Activated CD4-positive, alpha-beta T cell treated with anti-CD3 and anti-CD28 coated beads, Interleukin-2, amount 50 U/mL, for 48 hours (primary cell): Measurements from ENCODE around the gene SEC16B.
"Not testable (repeated sequence)": the region's sequence is repeated elsewhere in the genome, so short reads cannot be mapped to it uniquely, and the experiment has no call there.

ENCODE experiments used
- DNase-seq, 2 experiments: peaks; one replicate each; pipeline ENCODE4 v3.0.0-alpha.2; 2020

SEC16B gene

GRCh38 chr1:177969825-177970371 is at the start of gene SEC16B:
TSS of gene SEC16B (minus strand) at chr1:177970058. CDS start at chr1:177967981, 2,077 bp downstream.
- DNase-seq: no peak

DNA sequence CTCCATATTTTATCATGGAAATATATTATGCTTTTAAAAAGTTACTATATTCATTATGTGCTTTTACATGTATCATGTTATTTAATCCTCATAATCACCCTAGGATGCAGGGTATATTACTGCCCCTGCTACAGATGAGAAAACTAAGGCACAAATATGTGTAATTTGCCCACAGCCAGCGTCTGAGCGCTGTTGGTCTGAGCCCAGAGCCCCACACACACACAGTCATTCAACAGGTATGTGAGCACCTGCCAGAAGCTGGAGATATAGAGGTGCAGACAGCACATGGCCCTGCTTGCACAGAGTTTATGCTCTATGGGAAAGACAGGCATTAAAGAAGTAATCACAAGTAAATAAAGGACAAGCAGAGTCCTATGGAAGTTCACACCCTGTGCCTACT is 49.8 kb upstream of the SEC16B start:
- DNase-seq: no peak

- DNase-seq: no peak
Observed at GRCh38 chr1:178019208-178019607, 49.4 kb upstream of the SEC16B start.

DNA sequence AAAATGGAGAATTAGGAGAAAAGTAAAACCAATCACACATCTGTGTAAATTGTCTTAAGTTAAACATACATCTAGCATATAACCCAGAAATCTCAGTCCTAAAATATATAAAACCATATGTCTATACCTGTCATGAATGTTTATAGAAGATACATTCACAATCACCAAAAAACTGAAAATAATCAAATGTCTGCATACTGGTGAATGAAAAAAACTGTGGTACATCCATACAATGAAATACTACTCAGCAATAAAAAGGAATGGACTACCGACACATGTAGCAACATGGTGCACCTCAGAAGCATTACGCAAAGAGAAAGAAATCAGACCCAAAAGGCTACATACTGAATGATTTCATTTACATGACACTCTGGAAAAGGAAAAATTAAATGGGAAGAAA is 47.7 kb upstream of the SEC16B start:
- no peak for DNase-seq

GRCh38 chr1:178011864-178012503 is 42.1 kb upstream of the SEC16B start:
- DNase-seq: no peak

DNA sequence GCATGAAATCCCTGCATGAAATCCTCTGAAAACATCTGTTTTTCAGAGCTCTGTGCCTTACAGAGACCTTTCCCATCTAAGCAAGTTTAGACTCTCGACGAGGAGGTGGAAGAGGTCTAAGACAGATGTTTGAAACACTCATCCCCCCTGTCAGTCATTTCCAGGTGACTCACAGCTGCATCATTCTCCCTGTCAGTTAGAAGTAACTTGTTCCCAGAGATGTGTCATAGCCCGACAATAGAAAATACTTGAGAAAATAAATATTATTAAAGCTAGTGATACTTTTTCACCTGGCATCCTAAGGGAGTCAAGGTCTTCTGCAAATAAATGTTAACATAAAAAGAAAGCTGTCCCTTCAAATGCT is 41.6 kb upstream of the SEC16B start:
- no peak for DNase-seq

DNA sequence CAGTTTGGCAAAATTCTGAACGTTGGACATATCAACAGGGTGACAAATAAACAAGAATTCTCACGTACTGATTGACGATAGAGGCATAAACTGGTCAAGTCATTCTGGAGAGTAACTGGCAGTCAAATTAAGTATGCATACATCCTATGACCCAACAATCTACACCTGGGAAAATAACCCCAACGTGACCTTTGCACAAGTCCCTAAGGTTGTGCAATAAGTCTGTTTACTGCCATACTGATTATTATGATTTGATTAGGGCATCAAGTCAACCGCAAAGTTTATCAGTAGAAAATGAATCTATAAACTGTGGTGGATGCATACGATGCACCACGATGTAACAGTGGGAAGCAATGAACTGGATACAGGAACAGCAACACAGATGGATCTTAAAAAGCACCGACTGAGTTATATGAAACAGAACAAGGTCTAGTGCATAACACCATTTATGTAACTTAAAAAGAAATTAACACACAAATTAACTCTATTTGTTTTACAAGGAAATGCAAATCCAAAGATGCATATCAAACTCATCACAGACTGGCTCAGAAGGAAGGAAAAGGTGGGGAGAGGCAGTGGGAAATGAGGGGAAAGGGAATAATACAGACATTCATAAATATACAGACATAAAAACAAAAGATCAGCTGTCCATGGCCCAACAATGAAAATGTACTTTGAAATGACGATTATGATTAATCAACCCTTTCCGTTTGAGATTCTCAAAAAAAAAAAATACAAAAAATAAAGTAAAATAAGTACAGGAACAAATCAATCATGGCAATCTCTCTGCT is 41.0 kb upstream of the SEC16B start:
- no peak for DNase-seq

DNA sequence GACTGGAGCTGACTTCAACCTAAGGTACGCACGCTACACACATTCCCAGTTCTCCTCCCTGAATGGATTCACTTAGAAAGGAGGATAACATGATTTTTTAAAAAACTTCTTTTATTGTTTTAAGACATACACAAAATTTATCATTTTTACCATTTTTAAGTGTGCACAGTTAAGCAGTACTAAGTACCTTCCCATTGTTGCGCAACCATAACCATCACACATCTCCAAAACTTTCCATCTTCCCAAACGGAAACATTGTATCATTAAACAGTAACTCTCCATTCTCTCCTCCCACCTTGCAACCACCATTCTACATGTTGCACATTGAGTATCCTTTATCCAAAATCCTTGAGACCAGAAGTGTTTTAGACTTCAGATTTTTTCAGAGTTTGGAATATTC is 36.2 kb upstream of the SEC16B start:
- DNase-seq: no peak

GRCh38 chr1:178005450-178005849 is 35.6 kb upstream of the SEC16B start:
- no peak for DNase-seq

GRCh38 chr1:178004926-178005391 is 35.1 kb upstream of the SEC16B start:
- no peak for DNase-seq

- no peak for DNase-seq
Observed at GRCh38 chr1:177998696-177999631, 29.1 kb upstream of the SEC16B start.

DNA sequence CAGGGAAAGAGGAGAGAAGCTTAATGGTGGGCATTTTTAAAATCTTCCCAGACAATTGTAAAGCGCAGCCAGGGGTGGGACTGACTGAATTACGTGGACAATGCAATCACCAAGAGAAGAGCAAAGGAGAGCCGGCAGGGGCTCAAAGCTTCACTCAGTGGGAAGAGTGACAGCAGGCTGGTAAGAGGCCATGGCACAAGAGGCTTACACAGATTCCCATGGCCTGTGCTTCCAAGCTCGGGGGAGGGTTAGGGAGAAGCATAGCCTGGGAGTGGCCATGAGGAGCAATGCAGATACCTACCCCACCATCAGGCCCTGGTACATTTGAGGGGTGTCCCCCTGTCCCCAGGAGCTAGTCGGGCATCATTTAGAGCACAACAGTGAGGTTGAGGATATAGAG is 27.1 kb upstream of the SEC16B start:
- no peak for DNase-seq

- no peak for DNase-seq
Observed at GRCh38 chr1:177995369-177995768, 25.5 kb upstream of the SEC16B start.

DNA sequence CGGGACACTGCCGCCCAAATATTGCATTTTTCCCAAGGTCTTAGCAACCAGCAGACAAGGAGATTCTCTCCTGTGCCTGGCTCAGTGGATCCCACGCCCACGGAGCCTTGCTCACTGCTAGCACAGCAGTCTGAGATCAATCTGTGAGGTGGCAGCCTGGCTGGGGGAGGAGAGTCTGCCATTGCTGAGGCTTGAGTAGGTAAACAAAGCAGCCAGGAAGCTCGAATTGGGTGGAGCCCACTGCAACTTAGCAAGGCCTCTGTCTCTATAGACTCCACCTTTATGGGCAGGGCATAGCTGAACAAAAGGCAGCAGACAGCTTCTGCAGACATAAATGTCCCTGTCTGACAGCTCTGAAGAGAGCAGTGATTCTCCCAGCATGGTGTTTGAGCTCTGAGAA is 16.4 kb upstream of the SEC16B start:
- DNase-seq: not testable (repeated sequence)

DNA sequence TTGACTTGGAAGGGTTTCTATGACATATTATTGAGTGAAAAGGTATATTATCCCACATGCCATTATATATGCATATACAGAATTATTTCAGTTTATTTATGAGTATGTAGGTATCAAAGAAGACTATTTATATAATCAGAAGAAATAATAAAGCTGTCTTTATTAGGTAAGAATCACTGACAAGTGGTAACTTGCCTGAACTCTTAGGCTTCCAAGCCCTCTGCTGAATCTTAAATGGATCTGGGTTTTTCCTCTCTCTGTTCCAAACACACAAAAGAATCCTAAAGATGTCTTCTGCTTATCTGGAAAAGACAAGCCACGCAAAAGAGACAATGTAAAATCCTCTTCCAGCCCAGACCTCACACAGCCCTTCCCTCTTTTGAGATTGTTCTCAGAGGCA is 14.9 kb upstream of the SEC16B start:
- no peak for DNase-seq

- no peak for DNase-seq
Observed at GRCh38 chr1:177984136-177984525, 14.3 kb upstream of the SEC16B start.

DNA sequence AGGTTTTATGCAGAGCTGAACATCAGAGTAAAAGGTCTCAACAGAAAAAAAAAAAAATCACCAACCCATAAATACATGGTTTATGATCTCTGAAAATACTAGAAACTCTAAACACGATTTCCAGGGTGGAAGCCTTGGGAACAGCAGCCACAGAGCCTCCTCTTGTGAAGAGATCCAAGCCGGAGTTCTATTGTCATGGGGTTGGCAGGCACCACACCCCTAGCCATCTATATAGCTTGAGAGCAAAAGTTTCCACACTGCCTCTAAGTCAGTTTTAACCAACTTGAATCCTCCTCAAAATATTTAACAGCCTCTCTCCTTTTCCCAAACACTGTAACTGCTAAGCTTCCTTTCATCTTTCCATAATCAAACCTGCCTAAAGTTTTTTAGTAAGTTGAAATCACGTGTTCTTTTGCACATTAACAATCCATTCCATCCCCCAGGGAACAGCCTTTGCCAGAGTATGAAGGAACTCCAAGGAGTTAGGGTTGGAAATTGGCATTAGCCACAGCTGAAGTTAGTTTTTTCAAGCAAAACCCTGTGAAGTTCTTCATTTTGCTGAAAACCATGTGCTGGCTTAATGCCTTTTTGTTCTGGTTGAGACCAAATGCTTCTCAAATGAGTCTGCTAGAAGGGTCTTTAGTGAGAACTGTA is 13.8 kb upstream of the SEC16B start:
- no peak for DNase-seq

DNA sequence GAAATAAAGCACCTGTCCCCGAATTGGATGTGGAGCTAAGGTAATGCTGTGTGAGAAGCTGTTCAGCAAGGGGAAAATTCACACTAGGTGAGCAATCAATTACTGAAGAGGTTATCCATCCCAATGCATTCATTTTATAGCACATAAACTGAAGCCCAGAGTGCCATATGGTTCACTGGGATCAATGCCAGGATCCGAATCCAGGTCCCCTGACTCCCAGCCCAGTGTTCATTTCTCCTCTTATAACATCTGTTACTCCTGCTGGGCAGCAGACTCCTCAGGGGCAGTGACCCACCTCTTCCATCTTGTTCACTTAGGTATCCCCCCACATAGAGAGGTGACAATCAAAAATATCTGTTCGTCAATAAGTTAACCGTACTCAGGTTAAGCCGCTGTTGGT is 13.2 kb upstream of the SEC16B start:
- DNase-seq: no peak

DNA sequence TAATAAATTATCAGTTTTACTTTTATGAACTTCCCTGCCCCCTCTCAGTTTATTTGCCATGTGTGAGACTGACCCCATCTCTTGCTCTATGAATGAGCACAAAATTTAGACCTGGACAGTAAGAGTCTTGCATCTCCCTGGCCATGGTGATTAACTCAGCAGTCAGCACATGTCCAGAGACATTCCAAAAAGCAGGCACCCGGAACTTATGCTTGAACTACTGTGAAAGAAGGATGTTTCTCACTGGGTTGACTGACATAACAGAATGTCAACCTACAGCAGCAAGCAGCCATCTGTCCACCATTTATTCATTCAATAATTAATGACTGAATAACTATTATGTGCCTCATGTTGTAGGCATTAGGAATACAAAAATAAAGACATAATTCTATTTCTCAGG is 11.3 kb upstream of the SEC16B start:
- no peak for DNase-seq

DNA sequence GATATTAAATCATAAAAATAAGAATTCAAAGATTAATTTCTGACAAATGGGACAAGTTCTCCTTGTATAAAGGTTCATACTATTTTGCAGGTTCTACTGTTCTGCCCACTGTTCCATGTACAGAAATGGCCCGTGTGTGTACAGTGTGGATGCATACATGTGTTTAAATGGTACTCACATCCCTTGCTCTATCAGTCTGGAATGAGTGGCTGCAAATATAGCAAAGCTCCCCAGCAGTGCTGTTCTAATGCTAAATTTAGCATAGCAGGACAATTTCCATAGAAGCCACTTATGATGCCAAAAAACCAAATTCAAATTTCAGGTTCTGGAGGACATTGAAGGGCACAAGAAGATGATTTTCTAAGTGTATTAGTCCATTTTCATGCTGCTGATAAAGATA is 9.4 kb upstream of the SEC16B start:
- no peak for DNase-seq

- DNase-seq: no peak
Observed at GRCh38 chr1:177978530-177978929, 8.7 kb upstream of the SEC16B start.

GRCh38 chr1:177977141-177977540 is 7.3 kb upstream of the SEC16B start:
- no peak for DNase-seq

DNA sequence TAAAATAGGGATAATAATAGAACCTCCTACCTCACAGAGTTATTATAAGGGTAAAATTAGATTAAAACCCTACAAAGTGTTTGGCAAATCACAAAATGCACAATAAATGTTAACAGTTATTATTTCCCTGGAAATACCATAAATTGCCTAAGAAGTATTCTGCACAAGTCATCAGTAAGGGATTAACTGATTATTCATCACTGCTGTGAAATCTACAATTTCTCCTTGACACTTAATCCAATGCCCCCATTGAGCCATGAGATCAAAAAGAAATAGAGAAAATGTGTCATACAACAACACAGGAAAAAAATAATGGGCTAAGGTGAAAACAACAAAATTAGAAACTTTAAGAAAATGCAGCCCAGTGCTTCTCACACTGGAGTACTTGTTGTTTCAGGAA is 6.7 kb upstream of the SEC16B start:
- DNase-seq: no peak
